ENCODE data around the gene MAP3K12. TPM values are rescaled to one million over a fixed set of nuclear protein-coding genes. Genes with fewer than 3 reads are reported as not detected.
A peak's percentile ranks its signal among the peaks of the same experiment; 100 is the strongest.

Gene MAP3K12, protein sequence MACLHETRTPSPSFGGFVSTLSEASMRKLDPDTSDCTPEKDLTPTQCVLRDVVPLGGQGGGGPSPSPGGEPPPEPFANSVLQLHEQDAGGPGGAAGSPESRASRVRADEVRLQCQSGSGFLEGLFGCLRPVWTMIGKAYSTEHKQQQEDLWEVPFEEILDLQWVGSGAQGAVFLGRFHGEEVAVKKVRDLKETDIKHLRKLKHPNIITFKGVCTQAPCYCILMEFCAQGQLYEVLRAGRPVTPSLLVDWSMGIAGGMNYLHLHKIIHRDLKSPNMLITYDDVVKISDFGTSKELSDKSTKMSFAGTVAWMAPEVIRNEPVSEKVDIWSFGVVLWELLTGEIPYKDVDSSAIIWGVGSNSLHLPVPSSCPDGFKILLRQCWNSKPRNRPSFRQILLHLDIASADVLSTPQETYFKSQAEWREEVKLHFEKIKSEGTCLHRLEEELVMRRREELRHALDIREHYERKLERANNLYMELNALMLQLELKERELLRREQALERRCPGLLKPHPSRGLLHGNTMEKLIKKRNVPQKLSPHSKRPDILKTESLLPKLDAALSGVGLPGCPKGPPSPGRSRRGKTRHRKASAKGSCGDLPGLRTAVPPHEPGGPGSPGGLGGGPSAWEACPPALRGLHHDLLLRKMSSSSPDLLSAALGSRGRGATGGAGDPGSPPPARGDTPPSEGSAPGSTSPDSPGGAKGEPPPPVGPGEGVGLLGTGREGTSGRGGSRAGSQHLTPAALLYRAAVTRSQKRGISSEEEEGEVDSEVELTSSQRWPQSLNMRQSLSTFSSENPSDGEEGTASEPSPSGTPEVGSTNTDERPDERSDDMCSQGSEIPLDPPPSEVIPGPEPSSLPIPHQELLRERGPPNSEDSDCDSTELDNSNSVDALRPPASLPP
- 0.13 and 0.20 TPM in 2 replicates for total RNA-seq (2016; rRNA removed; fragmentation: Illumina TruSeq; extraction: Trizol)
- total RNA-seq (2016; cell fraction: cytosol; rRNA removed; fragmentation: Illumina TruSeq; extraction: Trizol; ENCODE audit: low read depth): under 0.01 and 0.10 TPM in 2 replicates
- total RNA-seq (2016; cell fraction: insoluble cytoplasmic fraction; rRNA removed; fragmentation: Illumina TruSeq; extraction: Trizol): 0.25 and 0.28 TPM in 2 replicates
- total RNA-seq (2016; cell fraction: membrane; rRNA removed; fragmentation: Illumina TruSeq; extraction: Trizol): 0.03 and 0.25 TPM in 2 replicates
- 0.16 and 0.28 TPM in 2 replicates for total RNA-seq (2016; cell fraction: nucleus; rRNA removed; fragmentation: Illumina TruSeq; extraction: Trizol)
- polyA plus RNA-seq (2011; rRNA removed): 1.1 and 1.3 TPM in 2 replicates
- 0.23 and 0.60 TPM in 2 replicates for polyA plus RNA-seq (2011; cell fraction: cytosol; rRNA removed)
- polyA plus RNA-seq (2011; cell fraction: nucleus; rRNA removed): 5.5 and 6.6 TPM in 2 replicates
- 1.9 and 2.3 TPM in 2 replicates for polyA plus RNA-seq (2012)
- 0.02 TPM in 1 of 2 replicates, not detected in the other for polyA plus RNA-seq (2016; cell fraction: cytosol; fragmentation: Illumina TruSeq; extraction: Trizol; ENCODE audit: low read depth)
- polyA plus RNA-seq (2016; cell fraction: insoluble cytoplasmic fraction; fragmentation: Illumina TruSeq; extraction: Trizol; ENCODE audit: low read depth): 0.05 and 0.10 TPM in 2 replicates
- not detected in 2 replicates for polyA plus RNA-seq (2016; cell fraction: membrane; fragmentation: Illumina TruSeq; extraction: Trizol; ENCODE audit: low read depth)
- polyA plus RNA-seq (2016; cell fraction: nucleus; fragmentation: Illumina TruSeq; extraction: Trizol; ENCODE audit: insufficient read depth, low read depth): 0.34 and 1.5 TPM in 2 replicates
- polyA minus RNA-seq (2011; rRNA and poly(A)+ RNA removed; ENCODE audit: low replicate concordance): 1.4 and 3.4 TPM in 2 replicates
- 0.26 and 0.49 TPM in 2 replicates for polyA minus RNA-seq (2011; cell fraction: cytosol; rRNA and poly(A)+ RNA removed)
- polyA minus RNA-seq (2011; cell fraction: nucleus; rRNA and poly(A)+ RNA removed): 1.3 and 1.6 TPM in 2 replicates
- percentile 34 among the genes with signal in this experiment for Bru-seq, nascent RNA
- percentile 26 among the genes with signal in this experiment for BruChase-seq, experiment 1, labeled RNA remaining after a 6-hour chase
- BruChase-seq, experiment 2, labeled RNA remaining after a 2-hour chase: percentile 24 among the genes with signal in this experiment
- long read RNA-seq, experiment 1, partial matches to known transcripts: 0 of 19 reads
- long read RNA-seq, experiment 1, other reads (novel, unspliced or antisense): 19 of 19 reads
- long read RNA-seq, experiment 2: 0 reads

DNA sequence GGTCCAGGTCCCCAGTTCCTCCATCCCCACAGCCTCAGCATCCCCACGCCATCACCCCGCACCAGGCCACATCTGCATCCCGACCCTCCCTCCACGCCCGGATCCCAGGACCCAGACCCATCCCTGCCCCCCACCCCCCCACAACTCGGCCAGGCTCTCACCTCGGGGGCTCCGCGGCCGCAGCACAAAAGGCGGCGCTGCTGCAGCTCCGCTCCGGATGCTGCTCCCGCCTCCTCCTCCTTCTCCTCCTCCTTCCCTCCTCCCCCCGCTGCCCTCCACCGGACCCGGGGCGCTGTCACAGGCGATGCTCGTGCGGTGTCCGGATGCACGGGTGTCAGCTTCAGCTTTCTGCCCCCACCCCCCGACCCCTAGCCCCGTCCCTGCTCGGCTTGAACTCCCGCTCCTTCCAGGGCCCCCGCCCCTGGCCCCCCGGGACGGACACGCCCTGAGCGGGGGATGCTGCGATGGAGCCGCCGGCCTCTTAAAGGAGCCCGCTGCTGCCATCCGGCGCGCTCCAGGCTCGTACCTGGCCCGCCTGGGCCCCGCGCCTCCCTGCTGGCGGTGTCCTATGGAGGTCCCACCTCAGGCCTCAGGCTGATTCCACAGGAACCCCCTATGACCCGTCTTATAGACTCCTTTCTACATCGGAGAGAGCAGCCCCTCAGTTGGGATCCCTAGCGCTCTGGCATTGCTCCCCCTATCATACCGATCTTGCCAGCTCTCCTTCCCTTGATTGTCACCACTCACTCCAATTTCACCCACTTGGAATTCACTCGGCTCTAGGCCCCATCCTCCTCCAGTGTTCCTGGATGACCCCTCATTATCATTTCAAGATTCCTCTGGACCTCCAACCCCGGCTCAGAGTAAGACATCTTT is at the start of gene MAP3K12:
TSS of gene MAP3K12 (minus strand) at position 193 of the 876 bp plus-strand sequence. CDS start 12,067 bp downstream, outside the sequence.
- Histone ChIP-seq H2AFZ (ENCODE audit: low read length) (no peak within 1 kb of the TSS), H3K9me3 (ENCODE audit: low read length) (no peaks in the 10 kb centered on the region), H3K4me2 (ENCODE audit: low read depth, low read length) (peak within 1 kb of the TSS; percentile 90), H3K79me2 (ENCODE audit: insufficient read depth, low read length) (peaks cover 16% of the 10 kb centered on the region), H3K27ac (ENCODE audit: extremely low read length, insufficient read depth, low read length) (peak within 1 kb of the TSS; percentile 88), H4K20me1 (ENCODE audit: insufficient read depth, low read length) (no peaks in the 10 kb centered on the region), H3K27me3 (ENCODE audit: control insufficient read depth in 1 of 2, insufficient read depth in 2 of 2, low read length in 2 of 2) (no peaks in the 10 kb centered on the region; a peak in 1 of 5 replicates), H3K9ac (ENCODE audit: insufficient read depth, low read depth, low read length) (peak within 1 kb of the TSS; percentile 81), H3K36me3 (replicated peaks in 1 of 2; ENCODE audit: control insufficient read depth in 1 of 2, insufficient read depth in 2 of 2, low read length in 2 of 2) (peaks cover 4 to 7% of the 10 kb centered on the region in 2 experiments; a peak in 2 of 5 replicates), H3K4me1 (ENCODE audit: insufficient read depth, low read length) (peaks cover 58% of the 10 kb centered on the region), H3K4me3 (replicated peaks in 1 of 3; ENCODE audit: insufficient read depth in 1 of 3, low read depth in 2 of 3, low read length in 3 of 3) (peak within 1 kb of the TSS; percentile 69 to 78 (median 73))
- in situ Hi-C loops (cut with HindIII; ENCODE audit: extremely low pct_ligation_motif_present, low pct_unique_long_range_greater_than_20kb): loop anchor here (5.0 kb wide), 1 partner anchor 172 kb away; no protein-coding TSS in a partner anchor
- FAIRE-seq (no peak), DNase-seq (ENCODE audit: low spot score) (no peak), ATAC-seq (no peak)
- no TSS peak for BruUV-seq (replicated peaks)
- POLR2A ChIA-PET: interaction anchor here (0.6 to 3.4 kb wide), 7 partner anchors 7 to 178 kb away, joined by 3 to 58 read pairs (median 8); partner anchors contain the start of gene AAAS
- WGBS (ENCODE audit: low lambda C conversion rate): 2% methylated on average over 23 of the region's 51 CpGs
- CTCF ChIA-PET (ENCODE audit: low intra/inter-chr PET ratio, low total read pairs): no interaction called here
- intact Hi-C loops (cut with micrococcal nuclease; ENCODE audit: unreplicated experiment): loop anchor here (2.0 kb wide), 2 partner anchors 151 to 179 kb away; partner anchors contain the start of gene AAAS
- peak; percentile 35; the same call in 1 of the 2 replicates for TF ChIP-seq GABPB1 (CRISPR knock-in tag; IDR thresholded peaks at IDR 0.05)
- TF ChIP-seq AGO2 (optimal IDR thresholded peaks at IDR 0.05; ENCODE audit: low read depth, low read length): peak; percentile 73
- peak; percentile 86 for TF ChIP-seq ZNF263 (CRISPR knock-in tag; IDR thresholded peaks at IDR 0.05)
- TF ChIP-seq, protein P1, sequence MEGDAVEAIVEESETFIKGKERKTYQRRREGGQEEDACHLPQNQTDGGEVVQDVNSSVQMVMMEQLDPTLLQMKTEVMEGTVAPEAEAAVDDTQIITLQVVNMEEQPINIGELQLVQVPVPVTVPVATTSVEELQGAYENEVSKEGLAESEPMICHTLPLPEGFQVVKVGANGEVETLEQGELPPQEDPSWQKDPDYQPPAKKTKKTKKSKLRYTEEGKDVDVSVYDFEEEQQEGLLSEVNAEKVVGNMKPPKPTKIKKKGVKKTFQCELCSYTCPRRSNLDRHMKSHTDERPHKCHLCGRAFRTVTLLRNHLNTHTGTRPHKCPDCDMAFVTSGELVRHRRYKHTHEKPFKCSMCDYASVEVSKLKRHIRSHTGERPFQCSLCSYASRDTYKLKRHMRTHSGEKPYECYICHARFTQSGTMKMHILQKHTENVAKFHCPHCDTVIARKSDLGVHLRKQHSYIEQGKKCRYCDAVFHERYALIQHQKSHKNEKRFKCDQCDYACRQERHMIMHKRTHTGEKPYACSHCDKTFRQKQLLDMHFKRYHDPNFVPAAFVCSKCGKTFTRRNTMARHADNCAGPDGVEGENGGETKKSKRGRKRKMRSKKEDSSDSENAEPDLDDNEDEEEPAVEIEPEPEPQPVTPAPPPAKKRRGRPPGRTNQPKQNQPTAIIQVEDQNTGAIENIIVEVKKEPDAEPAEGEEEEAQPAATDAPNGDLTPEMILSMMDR (CRISPR knock-in tag; IDR thresholded peaks at IDR 0.05): peak; percentile 33; the same call in 1 of the 2 replicates
- peak; percentile 57; the same call in 1 of the 2 replicates for TF ChIP-seq KDM2A (CRISPR knock-in tag; IDR thresholded peaks at IDR 0.05; ENCODE audit: borderline replicate concordance, low read depth)
- TF ChIP-seq ZNF781 (CRISPR knock-in tag; IDR thresholded peaks at IDR 0.05; ENCODE audit: borderline replicate concordance, not compliant biosample characterization): no peak
- TF ChIP-seq, protein P2, sequence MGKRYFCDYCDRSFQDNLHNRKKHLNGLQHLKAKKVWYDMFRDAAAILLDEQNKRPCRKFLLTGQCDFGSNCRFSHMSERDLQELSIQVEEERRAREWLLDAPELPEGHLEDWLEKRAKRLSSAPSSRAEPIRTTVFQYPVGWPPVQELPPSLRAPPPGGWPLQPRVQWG (CRISPR knock-in tag; IDR thresholded peaks at IDR 0.05; ENCODE audit: borderline replicate concordance, low read depth): no peak
- TF ChIP-seq HNRNPK (IDR thresholded peaks at IDR 0.05; ENCODE audit: low read depth, low read length, poor library complexity, severe bottlenecking): peak; percentile 89

Data from HepG2 (cell line).